WERI-Rb-1 (cell line): ENCODE data around the gene EYA4.

Source experiments
- DNase-seq: peaks from one replicate; pipeline ENCODE4 v3.0.0-alpha.2; 2020
- H3K27ac ChIP-seq: fragments of 250-450 bp; sonication (Bioruptor Pico); 2 replicates; pipeline ENCODE4 v1.5.1; 2020; ENCODE audit warnings: mild to moderate bottlenecking, moderate library complexity
- H3K27me3 ChIP-seq: fragments of 250-450 bp; sonication (Bioruptor Pico); 2 replicates; pipeline ENCODE4 v1.5.1; 2021; ENCODE audit warnings: mild to moderate bottlenecking, low read depth, moderate library complexity; ENCODE audit not compliant: insufficient read depth, severe bottlenecking
- H3K36me3 ChIP-seq: fragments of 250-450 bp; sonication (Bioruptor Pico); 2 replicates; pipeline ENCODE4 v1.5.1; 2020; ENCODE audit warnings: mild to moderate bottlenecking, moderate library complexity
- H3K4me3 ChIP-seq: 2 replicates; pipeline ENCODE4 v1.5.1; 2011; ENCODE audit warnings: low read depth, mild to moderate bottlenecking, control low read depth, low read length
- H3K9me3 ChIP-seq: fragments of 250-450 bp; sonication (Bioruptor Pico); 2 replicates; pipeline ENCODE4 v1.5.1; 2021; ENCODE audit warnings: mild to moderate bottlenecking, moderate library complexity; ENCODE audit not compliant: severe bottlenecking
- CTCF ChIP-seq: IDR thresholded peaks from 2 replicates; pipeline ENCODE4 v1.5.1; 2011; ENCODE audit warnings: low read depth, mild to moderate bottlenecking, control low read depth, inconsistent platforms, low read length

Gene EYA4

GRCh38 chr6:133312006-133312405, 70.8 kb downstream of the EYA4 start:
- Histone ChIP-seq H3K4me3 (no peak overlapping the region), H3K9me3 (no peaks in the 10 kb centered on the region), H3K27ac (no peak overlapping the region), H3K27me3 (peaks cover 13% of the 10 kb centered on the region), H3K36me3 (no peaks in the 10 kb centered on the region)
- DNase-seq, result no peak
- TF ChIP-seq CTCF, result no peak

- no peaks in the 10 kb centered on the region for H3K9me3 ChIP-seq
- DNase-seq, result no peak
- peaks cover 13% of the 10 kb centered on the region for H3K27me3 ChIP-seq
- H3K36me3 ChIP-seq, result no peaks in the 10 kb centered on the region
- no peak overlapping the region for H3K27ac ChIP-seq
- TF ChIP-seq CTCF, result no peak
- H3K4me3 ChIP-seq, result no peak overlapping the region
Observed at GRCh38 chr6:133313068-133313467, 71.9 kb downstream of the EYA4 start.

GRCh38 chr6:133314947-133315346, 73.8 kb downstream of the EYA4 start:
- TF ChIP-seq CTCF, result no peak
- no peaks in the 10 kb centered on the region for H3K36me3 ChIP-seq
- no peak for DNase-seq
- no peak overlapping the region for H3K4me3 ChIP-seq
- H3K9me3 ChIP-seq, result no peaks in the 10 kb centered on the region
- H3K27me3 ChIP-seq, result peaks cover 13% of the 10 kb centered on the region
- no peak overlapping the region for H3K27ac ChIP-seq

GRCh38 chr6:133315811-133316210, 74.7 kb downstream of the EYA4 start:
- no peaks in the 10 kb centered on the region for H3K36me3 ChIP-seq
- no peaks in the 10 kb centered on the region for H3K9me3 ChIP-seq
- H3K27ac ChIP-seq, result no peak overlapping the region
- peaks cover 17% of the 10 kb centered on the region for H3K27me3 ChIP-seq
- no peak for TF ChIP-seq CTCF
- no peak overlapping the region for H3K4me3 ChIP-seq
- no peak for DNase-seq

GRCh38 chr6:133317704-133318103, 76.5 kb downstream of the EYA4 start:
- H3K4me3 ChIP-seq, result no peak overlapping the region
- no peak overlapping the region for H3K27ac ChIP-seq
- no peaks in the 10 kb centered on the region for H3K36me3 ChIP-seq
- H3K27me3 ChIP-seq, result peaks cover 13% of the 10 kb centered on the region
- H3K9me3 ChIP-seq, result no peaks in the 10 kb centered on the region
- no peak for DNase-seq
- TF ChIP-seq CTCF, result no peak

- DNase-seq, result no peak
Observed at GRCh38 chr6:133326584-133326983, 85.4 kb downstream of the EYA4 start.

More at GRCh38 chr6:133326584-133326983, 85.4 kb downstream of the EYA4 start:
- no peaks in the 10 kb centered on the region for H3K36me3 ChIP-seq
- H3K9me3 ChIP-seq, result no peaks in the 10 kb centered on the region
- no peak overlapping the region for H3K27ac ChIP-seq
- no peak overlapping the region for H3K4me3 ChIP-seq
- H3K27me3 ChIP-seq, result peaks cover 10% of the 10 kb centered on the region
- no peak for TF ChIP-seq CTCF
